Thoracic aorta (tissue), 2 donors: ENCODE results near the gene PIEZO2. TPM values are rescaled to one million over a fixed set of nuclear protein-coding genes. Genes with fewer than 3 reads are reported as not detected.

ENCODE experiments used
- ATAC-seq: fragments of 150-250 bp; one replicate; pipeline ENCODE4 v1.8.0; 2017; ENCODE audit warnings: low read depth; ENCODE audit not compliant: insufficient number of reproducible peaks, low FRiP score
- DNase-seq: peaks from one replicate; pipeline ENCODE4 v3.0.0-alpha.2; 2020; ENCODE audit warnings: low spot score
- H3K27ac ChIP-seq, 2 donors: fragments of 200-600 bp; sonication (generic); 1 replicate in 1 of 2; 2 replicates in 1 of 2; pipeline ENCODE4 v1.5.1; 2016; ENCODE audit warnings: mild to moderate bottlenecking in 2 of 2, moderate library complexity in 2 of 2
- H3K27me3 ChIP-seq: fragments of 200-600 bp; sonication (generic); replicated peaks from 2 replicates; pipeline ENCODE4 v1.6.0; 2016; ENCODE audit warnings: mild to moderate bottlenecking; ENCODE audit not compliant: insufficient read depth
- H3K36me3 ChIP-seq: fragments of 200-600 bp; sonication (generic); one replicate; pipeline ENCODE4 v1.5.1; 2016
- H3K4me1 ChIP-seq, 2 donors: fragments of 200-600 bp; sonication (generic); 1 replicate in 1 of 2; 2 replicates in 1 of 2; pipeline versions ENCODE4 v1.5.1 to v1.6.0; 2016; ENCODE audit warnings: low read depth in 2 of 2, mild to moderate bottlenecking in 1 of 2; ENCODE audit not compliant: control insufficient read depth in 1 of 2
- H3K4me3 ChIP-seq: fragments of 200-600 bp; sonication (generic); 2 replicates; pipeline ENCODE4 v1.5.1; 2016; ENCODE audit warnings: mild to moderate bottlenecking
- H3K9me3 ChIP-seq: fragments of 200-600 bp; sonication (generic); 2 replicates; pipeline ENCODE4 v1.5.1; 2016
- CTCF ChIP-seq: fragments of 200-600 bp; sonication (generic); IDR thresholded peaks from one replicate; pipeline ENCODE4 v1.5.1; 2019; ENCODE audit warnings: antibody characterized with exemption
- total RNA-seq, 2 donors: library from RNA; depleted of rRNA; stranded (reverse); fragments of >200 nt; gene quantifications; one replicate each; pipeline versions ENCODE4 v1.1.0 to v1.2.3, GENCODE V29; 2016

PIEZO2 gene
- total RNA-seq, 2 donors from 2014 or later: 8.3 to 10.3 TPM

GRCh38 chr18:11053293-11053692 is 96.1 kb downstream of the PIEZO2 start:
- no peak overlapping the region for H3K4me3 ChIP-seq
- no peaks in the 10 kb centered on the region for H3K27me3 ChIP-seq
- TF ChIP-seq CTCF: no peak
- H3K36me3 ChIP-seq: no peaks in the 10 kb centered on the region
- no peak for ATAC-seq
- no peak overlapping the region for H3K27ac ChIP-seq
- H3K9me3 ChIP-seq: no peaks in the 10 kb centered on the region
- no peak for DNase-seq
- no peaks in the 10 kb centered on the region for H3K4me1 ChIP-seq

- no peaks in the 10 kb centered on the region for H3K9me3 ChIP-seq
- no peaks in the 10 kb centered on the region for H3K36me3 ChIP-seq
- ATAC-seq (no peak), DNase-seq (no peak)
- H3K27me3 ChIP-seq: no peaks in the 10 kb centered on the region
- no peaks in the 10 kb centered on the region for H3K4me1 ChIP-seq
- H3K4me3 ChIP-seq: no peak overlapping the region
- no peak overlapping the region for H3K27ac ChIP-seq
- TF ChIP-seq CTCF: no peak
Measured at GRCh38 chr18:11052800-11053199, 96.6 kb downstream of the PIEZO2 start.

- no peak for TF ChIP-seq CTCF
- Histone ChIP-seq H3K36me3 (no peaks in the 10 kb centered on the region), H3K27me3 (no peaks in the 10 kb centered on the region), H3K9me3 (no peaks in the 10 kb centered on the region), H3K4me3 (no peak overlapping the region), H3K27ac (no peak overlapping the region), H3K4me1 (no peaks in the 10 kb centered on the region)
- no peak for DNase-seq
- no peak for ATAC-seq
Measured at GRCh38 chr18:11051462-11051861, 97.9 kb downstream of the PIEZO2 start.

GRCh38 chr18:11050966-11051365 is 98.4 kb downstream of the PIEZO2 start:
- ATAC-seq: no peak
- no peaks in the 10 kb centered on the region for H3K27me3 ChIP-seq

GRCh38 chr18:11047817-11048216 is 101.6 kb downstream of the PIEZO2 start:
- H3K27ac ChIP-seq: no peak overlapping the region
- TF ChIP-seq CTCF: no peak
- H3K4me3 ChIP-seq: no peak overlapping the region
- H3K27me3 ChIP-seq: no peaks in the 10 kb centered on the region
- no peak for ATAC-seq
- no peaks in the 10 kb centered on the region for H3K9me3 ChIP-seq
- no peaks in the 10 kb centered on the region for H3K4me1 ChIP-seq
- no peak for DNase-seq
- no peaks in the 10 kb centered on the region for H3K36me3 ChIP-seq

More at GRCh38 chr18:11050966-11051365, 98.4 kb downstream of the PIEZO2 start:
- Histone ChIP-seq H3K4me1 (no peaks in the 10 kb centered on the region), H3K36me3 (no peaks in the 10 kb centered on the region), H3K27ac (no peak overlapping the region), H3K4me3 (no peak overlapping the region), H3K9me3 (no peaks in the 10 kb centered on the region)
- no peak for DNase-seq
- TF ChIP-seq CTCF: no peak
